A375 (cell line): Measurements from ENCODE around the gene PIGA. TPM values are rescaled to one million over a fixed set of nuclear protein-coding genes. Genes with fewer than 3 reads are reported as not detected.

Experiments
- total RNA-seq: library from RNA; depleted of rRNA; stranded (reverse); fragments of >200 nt; shearing (Covaris generic); gene quantifications from 2 replicates; pipeline ENCODE4 v1.2.3, GENCODE V29; 2014; rRNA removed

The PIGA gene
- total RNA-seq, result 11.4 and 12.3 TPM in 2 replicates

GRCh38 chrX:15335135-15336022 lies at the start of gene PIGA:
Gene PIGA, minus strand, starts transcription at chrX:15335523. Its CDS starts 3,593 bp downstream, at chrX:15331930.

GRCh38 chrX:15384304-15384703 lies 49.0 kb upstream of the PIGA start, which contains the start of gene VEGFD:
Gene VEGFD, minus strand, starts transcription at chrX:15384413. Its CDS starts 467 bp downstream, at chrX:15383946.

GRCh38 chrX:15315509-15315908 lies 19.8 kb downstream of the PIGA start, which contains the start of gene ASB11:
Gene ASB11, minus strand, starts transcription at chrX:15315640. Its CDS starts 35 bp downstream, at chrX:15315605.

GRCh38 chrX:15269618-15270521 lies 65.5 kb downstream of the PIGA start, which contains the start of gene ASB9:
Gene ASB9, minus strand, starts transcription at chrX:15270083. Its CDS starts 209 bp downstream, at chrX:15269874.

Other genes with a start within 250 kb of the PIGA start
- 20.6 and 25.1 TPM in 2 replicates for gene ASB9, start 65.4 kb downstream of the PIGA start, total RNA-seq
- gene ASB11, start 19.9 kb downstream of the PIGA start, total RNA-seq, result not detected in 2 replicates
- gene VEGFD, start 48.9 kb upstream of the PIGA start, total RNA-seq, result not detected in 2 replicates
- gene PIR, start 157.8 kb upstream of the PIGA start, total RNA-seq, result 46.6 and 46.8 TPM in 2 replicates
- gene BMX, start 165.3 kb upstream of the PIGA start, total RNA-seq, result 2.1 and 2.3 TPM in 2 replicates